ENCODE data around the gene CNKSR3. TPM values are rescaled to one million over a fixed set of nuclear protein-coding genes. Genes with fewer than 3 reads are reported as not detected.
A peak's percentile ranks its signal among the peaks of the same experiment; 100 is the strongest.

CNKSR3 gene
- total and polyA plus RNA-seq, 2 of the 8 experiments (the other 6 are each of a cell fraction or from before 2014, with no cell fraction given), result 1.2 to 6.2 TPM

- Histone ChIP-seq H3K56ac (replicated peaks; ENCODE audit: insufficient read length, low read depth, low read length) (no peak overlapping the region), H3K4me3 (ENCODE audit: extremely low read depth in 1 of 4, insufficient read depth in 2 of 4, low read depth in 3 of 4, low read length in 4 of 4) (no peak overlapping the region), H3K4me2 (ENCODE audit: insufficient read depth in 1 of 2, low read depth in 2 of 2, low read length in 2 of 2) (no peak overlapping the region), H3K79me2 (ENCODE audit: control insufficient read depth in 1 of 2, insufficient read depth in 2 of 2, low read length in 2 of 2) (no peaks in the 10 kb centered on the region), H3K27ac (ENCODE audit: low read depth, low read length) (no peak overlapping the region), H3K23ac (ENCODE audit: insufficient read length) (no peak overlapping the region), H3K9ac (replicated peaks in 1 of 4; ENCODE audit: extremely low read depth in 1 of 4, low read depth in 3 of 4, low read length in 3 of 4) (no peak overlapping the region), H3K14ac (ENCODE audit: insufficient read length) (no peak overlapping the region), H3K23me2 (ENCODE audit: low read depth, low read length) (no peaks in the 10 kb centered on the region), H2BK15ac (ENCODE audit: low read length) (no peak overlapping the region), H4K20me1 (replicated peaks in 1 of 2; ENCODE audit: control insufficient read depth in 1 of 2, insufficient read depth in 2 of 2, low read length in 2 of 2) (no peaks in the 10 kb centered on the region), H2BK20ac (ENCODE audit: low read length) (no peak overlapping the region), H3K79me1 (ENCODE audit: low read depth, low read length) (peaks cover 3% of the 10 kb centered on the region; the same call in 1 of the 2 replicates), H3K9me3 (ENCODE audit: insufficient read depth in 2 of 2, low read depth in 1 of 2, low read length in 1 of 2) (no peaks in the 10 kb centered on the region), H2AK5ac (ENCODE audit: low read depth, low read length) (no peak overlapping the region), H3K18ac (ENCODE audit: extremely low read depth, low read length) (no peak overlapping the region), H2BK12ac (ENCODE audit: low read depth, low read length) (no peak overlapping the region), H4K8ac (ENCODE audit: extremely low read depth, insufficient read depth, low read length) (no peak overlapping the region), H3K4ac (replicated peaks; ENCODE audit: insufficient read length, low read depth, low read length) (no peak overlapping the region), H4K5ac (ENCODE audit: insufficient read length, low read depth, low read length) (no peak overlapping the region), H3K4me1 (replicated peaks in 1 of 4; ENCODE audit: control insufficient read depth in 3 of 4, insufficient read depth in 4 of 4, low read length in 3 of 4) (peaks cover 0 to 6% (median 1%) of the 10 kb centered on the region in 4 experiments; a peak in 2 of 7 replicates), H4K91ac (replicated peaks; ENCODE audit: insufficient read length, low read length) (no peak overlapping the region), H2BK5ac (ENCODE audit: low read depth, low read length) (no peak overlapping the region), H2AFZ (ENCODE audit: low read length) (no peak overlapping the region), H3K27me3 (replicated peaks in 1 of 4; ENCODE audit: control insufficient read depth in 3 of 4, extremely low read depth in 1 of 4, insufficient read depth in 3 of 4, low read length in 3 of 4) (no peaks in the 10 kb centered on the region), H3K36me3 (ENCODE audit: control insufficient read depth in 2 of 4, insufficient read depth in 4 of 4, low read length in 3 of 4) (no peaks in the 10 kb centered on the region), H2BK120ac (replicated peaks; ENCODE audit: low read depth, low read length) (no peak overlapping the region)
- ChIA-PET POLR2A (ENCODE audit: partially characterized antibody) (interaction anchor here (1.0 kb wide), 1 partner anchor 33 kb away, joined by 3 read pairs; no protein-coding TSS in a partner anchor), CTCF (ENCODE audit: partially characterized antibody) (interaction anchor here (1.1 to 1.6 kb wide), 2 partner anchors 13 to 39 kb away, joined by 4 read pairs; no protein-coding TSS in a partner anchor)
- peak; percentile 48; the same call in 1 of the 2 replicates for TF ChIP-seq KDM1A (IDR thresholded peaks at IDR 0.05; ENCODE audit: borderline replicate concordance, low read length)
- no peak for TF ChIP-seq MAFK (IDR thresholded peaks at IDR 0.05; ENCODE audit: low read depth, low read length)
- WGBS, 2 experiments (ENCODE audit: extremely low coverage in 1 of 2, insufficient coverage in 1 of 2, insufficient read length in 1 of 2, insufficient replicate concordance in 2 of 2, low coverage in 1 of 2, low lambda C conversion rate in 2 of 2, missing lambda C conversion rate in 1 of 2), result 95% methylated on average over 2 of the region's 2 CpGs; no CpG with 5 or more reads in 1 of the 2 experiments
- no peak for FAIRE-seq
- DNase-seq (ENCODE audit: low read depth in 1 of 2, low spot score in 2 of 2), result no peak
These were observed 49.1 kb downstream of the CNKSR3 start for GRCh38 chr6:154461348-154461747.
